Measurements from ENCODE around the gene ZDBF2.

DNA sequence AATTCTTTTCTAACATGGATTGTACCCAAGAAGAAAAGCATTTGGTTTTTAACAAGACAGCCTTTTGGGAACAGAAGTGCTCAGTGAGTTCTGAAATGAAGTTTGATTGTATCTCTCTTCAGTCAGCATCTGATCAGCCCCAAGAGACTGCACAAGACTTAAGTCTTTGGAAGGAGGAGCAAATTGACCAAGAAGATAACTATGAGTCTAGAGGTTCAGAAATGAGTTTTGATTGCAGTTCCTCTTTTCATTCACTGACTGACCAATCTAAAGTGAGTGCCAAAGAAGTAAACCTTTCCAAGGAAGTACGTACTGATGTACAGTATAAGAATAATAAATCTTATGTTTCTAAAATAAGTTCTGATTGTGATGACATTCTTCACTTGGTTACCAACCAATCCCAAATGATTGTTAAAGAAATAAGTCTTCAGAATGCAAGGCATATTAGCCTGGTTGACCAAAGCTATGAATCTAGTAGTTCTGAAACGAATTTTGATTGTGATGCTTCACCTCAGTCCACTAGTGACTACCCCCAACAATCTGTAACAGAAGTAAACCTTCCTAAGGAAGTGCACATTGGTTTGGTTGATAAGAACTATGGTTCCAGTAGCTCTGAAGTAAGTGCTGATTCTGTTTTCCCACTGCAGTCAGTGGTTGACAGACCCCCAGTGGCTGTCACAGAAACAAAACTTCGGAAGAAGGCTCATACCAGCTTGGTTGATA is 31.2 kb downstream of the ZDBF2 start:
- TF ChIP-seq, protein P1, sequence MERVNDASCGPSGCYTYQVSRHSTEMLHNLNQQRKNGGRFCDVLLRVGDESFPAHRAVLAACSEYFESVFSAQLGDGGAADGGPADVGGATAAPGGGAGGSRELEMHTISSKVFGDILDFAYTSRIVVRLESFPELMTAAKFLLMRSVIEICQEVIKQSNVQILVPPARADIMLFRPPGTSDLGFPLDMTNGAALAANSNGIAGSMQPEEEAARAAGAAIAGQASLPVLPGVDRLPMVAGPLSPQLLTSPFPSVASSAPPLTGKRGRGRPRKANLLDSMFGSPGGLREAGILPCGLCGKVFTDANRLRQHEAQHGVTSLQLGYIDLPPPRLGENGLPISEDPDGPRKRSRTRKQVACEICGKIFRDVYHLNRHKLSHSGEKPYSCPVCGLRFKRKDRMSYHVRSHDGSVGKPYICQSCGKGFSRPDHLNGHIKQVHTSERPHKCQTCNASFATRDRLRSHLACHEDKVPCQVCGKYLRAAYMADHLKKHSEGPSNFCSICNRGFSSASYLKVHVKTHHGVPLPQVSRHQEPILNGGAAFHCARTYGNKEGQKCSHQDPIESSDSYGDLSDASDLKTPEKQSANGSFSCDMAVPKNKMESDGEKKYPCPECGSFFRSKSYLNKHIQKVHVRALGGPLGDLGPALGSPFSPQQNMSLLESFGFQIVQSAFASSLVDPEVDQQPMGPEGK (CRISPR knock-in tag; IDR thresholded peaks at IDR 0.05; ENCODE audit: borderline replicate concordance) = no peak
- TF ChIP-seq ZNF70 (CRISPR knock-in tag; IDR thresholded peaks at IDR 0.05) (no peak), GLIS3 (CRISPR knock-in tag; IDR thresholded peaks at IDR 0.05) (no peak), CSDC2 (CRISPR knock-in tag; IDR thresholded peaks at IDR 0.05) (no peak), ZNF8 (CRISPR knock-in tag; IDR thresholded peaks at IDR 0.05) (no peak), ESRRG (CRISPR knock-in tag; IDR thresholded peaks at IDR 0.05) (no peak), ZFP3 (CRISPR knock-in tag; IDR thresholded peaks at IDR 0.05) (no peak), TOX (CRISPR knock-in tag; IDR thresholded peaks at IDR 0.05; ENCODE audit: borderline replicate concordance) (no peak)
- TF ChIP-seq, protein P2, sequence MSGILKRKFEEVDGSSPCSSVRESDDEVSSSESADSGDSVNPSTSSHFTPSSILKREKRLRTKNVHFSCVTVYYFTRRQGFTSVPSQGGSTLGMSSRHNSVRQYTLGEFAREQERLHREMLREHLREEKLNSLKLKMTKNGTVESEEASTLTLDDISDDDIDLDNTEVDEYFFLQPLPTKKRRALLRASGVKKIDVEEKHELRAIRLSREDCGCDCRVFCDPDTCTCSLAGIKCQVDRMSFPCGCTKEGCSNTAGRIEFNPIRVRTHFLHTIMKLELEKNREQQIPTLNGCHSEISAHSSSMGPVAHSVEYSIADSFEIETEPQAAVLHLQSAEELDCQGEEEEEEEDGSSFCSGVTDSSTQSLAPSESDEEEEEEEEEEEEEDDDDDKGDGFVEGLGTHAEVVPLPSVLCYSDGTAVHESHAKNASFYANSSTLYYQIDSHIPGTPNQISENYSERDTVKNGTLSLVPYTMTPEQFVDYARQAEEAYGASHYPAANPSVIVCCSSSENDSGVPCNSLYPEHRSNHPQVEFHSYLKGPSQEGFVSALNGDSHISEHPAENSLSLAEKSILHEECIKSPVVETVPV (CRISPR knock-in tag; IDR thresholded peaks at IDR 0.05) = no peak
- TF ChIP-seq, protein P3, sequence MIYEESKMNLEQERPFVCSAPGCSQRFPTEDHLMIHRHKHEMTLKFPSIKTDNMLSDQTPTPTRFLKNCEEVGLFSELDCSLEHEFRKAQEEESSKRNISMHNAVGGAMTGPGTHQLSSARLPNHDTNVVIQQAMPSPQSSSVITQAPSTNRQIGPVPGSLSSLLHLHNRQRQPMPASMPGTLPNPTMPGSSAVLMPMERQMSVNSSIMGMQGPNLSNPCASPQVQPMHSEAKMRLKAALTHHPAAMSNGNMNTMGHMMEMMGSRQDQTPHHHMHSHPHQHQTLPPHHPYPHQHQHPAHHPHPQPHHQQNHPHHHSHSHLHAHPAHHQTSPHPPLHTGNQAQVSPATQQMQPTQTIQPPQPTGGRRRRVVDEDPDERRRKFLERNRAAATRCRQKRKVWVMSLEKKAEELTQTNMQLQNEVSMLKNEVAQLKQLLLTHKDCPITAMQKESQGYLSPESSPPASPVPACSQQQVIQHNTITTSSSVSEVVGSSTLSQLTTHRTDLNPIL (CRISPR knock-in tag; IDR thresholded peaks at IDR 0.05; ENCODE audit: low read depth) = no peak

Data from SK-N-SH treated with all-trans-retinoic acid at 6 μM for 48 hours (cell line).